Gastroesophageal sphincter (tissue), 3 donors: ENCODE data around the gene ZDHHC12.

Source experiments
- EP300 ChIP-seq: sonication (generic); formaldehyde crosslinking; IDR thresholded peaks from one replicate; pipeline ENCODE4 v1.6.1; 2017; ENCODE audit warnings: antibody characterized with exemption, mild to moderate bottlenecking
- POLR2A ChIP-seq, 2 donors: fragments of 450-650 bp; IDR thresholded peaks; one replicate each; pipeline ENCODE4 v1.6.1; 2017; ENCODE audit warnings: antibody characterized with exemption in 2 of 2, mild to moderate bottlenecking in 2 of 2, moderate library complexity in 1 of 2
- POLR2AphosphoS5 ChIP-seq: sonication (generic); formaldehyde crosslinking; IDR thresholded peaks from one replicate; pipeline ENCODE4 v1.6.1; 2017; ENCODE audit warnings: antibody characterized with exemption
- TF ChIP-seq, protein P1 (sequence below), 4 experiments: fragments of 200-600 bp in 2 of 4; fragments of 450-650 bp in 2 of 4; sonication (generic) in 1 of 4; IDR thresholded peaks; one replicate each; pipeline ENCODE4 v1.5.1; 2017 to 2019; ENCODE audit warnings: antibody characterized with exemption in 4 of 4, mild to moderate bottlenecking in 2 of 4, moderate library complexity in 2 of 4

DNA sequence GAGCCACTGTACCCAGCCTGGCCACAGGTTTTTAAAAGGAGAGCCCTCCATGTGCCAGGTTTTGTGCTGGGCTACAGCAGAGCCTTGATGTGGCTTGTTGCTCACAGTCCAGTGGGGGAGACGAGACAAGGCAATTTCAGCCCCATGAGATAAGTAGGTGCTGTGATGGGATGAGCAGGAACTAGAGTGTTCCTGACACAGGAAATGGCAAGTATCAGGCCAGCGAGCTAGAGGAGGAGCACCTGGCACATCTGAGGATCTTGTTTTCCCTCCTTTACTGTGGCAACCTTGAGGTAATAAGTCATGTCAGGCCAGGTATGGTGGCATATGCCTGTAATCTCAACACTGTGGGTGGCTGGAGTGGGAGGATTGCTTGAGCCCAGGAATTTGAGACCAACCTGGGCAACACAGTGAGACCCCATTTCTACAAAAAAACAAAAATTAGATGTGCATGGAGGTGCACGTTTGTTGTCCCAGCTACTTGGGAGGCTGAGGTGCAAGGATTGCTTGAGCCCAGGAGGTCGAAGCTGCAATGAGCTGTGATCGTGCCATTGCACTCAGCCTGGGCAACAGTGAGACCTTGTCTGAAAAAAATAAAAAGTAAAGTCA, 3.8 kb upstream of the ZDHHC12 start:
- TF ChIP-seq, protein P1, sequence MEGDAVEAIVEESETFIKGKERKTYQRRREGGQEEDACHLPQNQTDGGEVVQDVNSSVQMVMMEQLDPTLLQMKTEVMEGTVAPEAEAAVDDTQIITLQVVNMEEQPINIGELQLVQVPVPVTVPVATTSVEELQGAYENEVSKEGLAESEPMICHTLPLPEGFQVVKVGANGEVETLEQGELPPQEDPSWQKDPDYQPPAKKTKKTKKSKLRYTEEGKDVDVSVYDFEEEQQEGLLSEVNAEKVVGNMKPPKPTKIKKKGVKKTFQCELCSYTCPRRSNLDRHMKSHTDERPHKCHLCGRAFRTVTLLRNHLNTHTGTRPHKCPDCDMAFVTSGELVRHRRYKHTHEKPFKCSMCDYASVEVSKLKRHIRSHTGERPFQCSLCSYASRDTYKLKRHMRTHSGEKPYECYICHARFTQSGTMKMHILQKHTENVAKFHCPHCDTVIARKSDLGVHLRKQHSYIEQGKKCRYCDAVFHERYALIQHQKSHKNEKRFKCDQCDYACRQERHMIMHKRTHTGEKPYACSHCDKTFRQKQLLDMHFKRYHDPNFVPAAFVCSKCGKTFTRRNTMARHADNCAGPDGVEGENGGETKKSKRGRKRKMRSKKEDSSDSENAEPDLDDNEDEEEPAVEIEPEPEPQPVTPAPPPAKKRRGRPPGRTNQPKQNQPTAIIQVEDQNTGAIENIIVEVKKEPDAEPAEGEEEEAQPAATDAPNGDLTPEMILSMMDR (IDR thresholded peaks at IDR 0.05): no peak
- TF ChIP-seq POLR2A (IDR thresholded peaks at IDR 0.05) (no peak), POLR2AphosphoS5 (no peak), EP300 (no peak)
